ENCODE results near the gene KCTD1.

- TF ChIP-seq CTCF (IDR thresholded peaks at IDR 0.05) (no peak), POLR2A (IDR thresholded peaks at IDR 0.05) (no peak)
These were observed 8.2 kb upstream of the KCTD1 start for GRCh38 chr18:26556573-26556972.

Measured in lower leg skin (tissue), 3 donors.